Muscle layer of duodenum (tissue), 2 donors: ENCODE results near the gene GFAP.

Source experiments
- H3K27ac ChIP-seq: one replicate; pipeline ENCODE4 v1.7.0; 2013; ENCODE audit warnings: mild to moderate bottlenecking, low read length
- H3K27me3 ChIP-seq: one replicate; pipeline ENCODE4 v1.7.0; 2013; ENCODE audit warnings: low read depth, mild to moderate bottlenecking, control low read depth, low read length
- H3K36me3 ChIP-seq, 2 donors: one replicate each; pipeline ENCODE4 v1.7.0; 2013; ENCODE audit warnings: low read length in 2 of 2, control low read depth in 1 of 2, mild to moderate bottlenecking in 1 of 2; ENCODE audit not compliant: insufficient read depth in 2 of 2, control insufficient read depth in 1 of 2
- H3K4me1 ChIP-seq, 2 donors: one replicate each; pipeline ENCODE4 v1.7.0; 2013; ENCODE audit warnings: low read length in 2 of 2, mild to moderate bottlenecking in 2 of 2, control low read depth in 1 of 2, moderate library complexity in 1 of 2; ENCODE audit not compliant: insufficient read depth in 2 of 2, control insufficient read depth in 1 of 2
- H3K4me3 ChIP-seq, 2 donors: one replicate each; pipeline ENCODE4 v1.7.0; 2013; ENCODE audit warnings: low read length in 2 of 2, low read depth in 1 of 2, mild to moderate bottlenecking in 1 of 2
- H3K9me3 ChIP-seq, 2 donors: one replicate each; pipeline ENCODE4 v1.7.0; 2013; ENCODE audit warnings: low read length in 2 of 2, control low read depth in 1 of 2, mild to moderate bottlenecking in 1 of 2; ENCODE audit not compliant: control insufficient read depth in 1 of 2
- donor health status: healthy.

The GFAP gene

DNA sequence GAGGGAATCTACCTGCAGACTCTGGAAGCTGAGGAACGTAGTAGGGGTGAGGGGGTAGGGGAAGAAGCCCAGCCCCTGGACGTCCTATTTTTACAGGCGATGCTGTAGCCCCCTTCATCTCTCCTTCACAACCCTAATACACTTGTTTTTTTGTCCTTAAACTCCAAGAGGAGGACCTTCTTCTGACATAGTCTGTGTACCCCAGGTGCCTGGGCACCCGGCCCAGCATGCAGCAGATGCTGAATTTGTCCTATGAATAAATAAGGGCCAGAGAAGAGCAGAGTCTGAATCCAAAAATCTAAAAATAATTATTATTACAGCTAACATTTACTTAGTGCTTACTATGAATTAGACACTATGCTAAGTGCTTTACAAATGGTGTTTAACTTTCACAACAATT is 27.2 kb upstream of the GFAP start:
- Histone ChIP-seq H3K27ac (no peak overlapping the region), H3K4me1 (peaks cover 0 to 5% of the 10 kb centered on the region in 2 donors)

DNA sequence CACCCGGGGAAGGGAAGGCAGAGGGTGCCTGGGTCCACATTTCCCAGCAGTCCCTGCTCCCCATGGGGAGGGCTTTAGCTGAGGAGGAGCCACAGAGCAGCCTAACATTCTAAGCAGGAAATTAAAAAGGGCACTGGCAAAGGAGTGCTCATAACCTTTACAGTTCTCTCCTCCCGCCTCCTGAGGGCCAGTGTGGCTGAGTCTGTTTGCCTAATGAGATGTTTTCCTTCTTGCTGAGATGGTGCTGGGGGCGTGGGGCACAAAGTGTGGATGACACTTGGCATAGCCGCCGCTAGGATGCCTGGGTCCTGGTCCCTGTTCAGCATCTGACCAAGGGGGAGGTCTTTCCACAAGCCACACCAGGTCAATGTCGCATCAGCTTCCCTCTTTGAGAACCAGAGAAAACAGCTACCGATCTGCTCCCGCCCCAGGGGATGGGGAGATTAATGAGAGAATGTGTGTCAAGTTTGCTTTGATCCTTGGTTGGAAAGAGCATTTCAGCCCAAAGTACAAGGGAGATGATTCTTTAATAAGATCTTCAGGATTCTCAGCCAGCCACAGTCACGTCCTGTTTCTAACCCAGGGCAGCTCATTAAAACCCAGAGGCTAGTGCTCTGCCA is 26.5 kb upstream of the GFAP start:
- H3K27me3 ChIP-seq, result no peaks in the 10 kb centered on the region
- H3K9me3 ChIP-seq, result no peaks in the 10 kb centered on the region
- H3K4me1 ChIP-seq, result no peaks in the 10 kb centered on the region
- no peak overlapping the region for H3K27ac ChIP-seq
- H3K4me3 ChIP-seq, result no peak overlapping the region
- H3K36me3 ChIP-seq, result no peaks in the 10 kb centered on the region

More for the DNA sequence above, 27.2 kb upstream of the GFAP start:
- no peaks in the 10 kb centered on the region for H3K36me3 ChIP-seq
- no peaks in the 10 kb centered on the region for H3K27me3 ChIP-seq
- H3K4me3 ChIP-seq, result no peak overlapping the region
- no peaks in the 10 kb centered on the region for H3K9me3 ChIP-seq

DNA sequence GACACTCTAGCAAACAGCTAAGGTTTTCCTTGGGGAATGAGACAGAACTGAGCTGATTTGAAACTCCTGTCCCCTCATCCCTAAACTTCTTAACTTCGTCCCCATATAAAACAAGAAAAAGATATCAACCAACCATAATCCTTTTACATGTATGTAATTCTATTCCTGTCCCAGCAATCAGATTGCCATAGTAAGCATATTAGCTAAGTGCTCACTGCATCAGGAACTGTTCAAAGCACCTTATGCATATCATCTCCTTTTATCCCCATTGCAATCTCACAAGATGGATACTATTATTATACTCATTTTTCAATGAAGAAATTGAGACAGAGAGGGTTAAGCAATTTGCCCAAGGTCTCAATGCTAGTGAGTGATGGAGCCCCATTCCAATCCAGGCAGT is 25.5 kb upstream of the GFAP start:
- Histone ChIP-seq H3K4me1 (no peaks in the 10 kb centered on the region), H3K36me3 (no peaks in the 10 kb centered on the region)

DNA sequence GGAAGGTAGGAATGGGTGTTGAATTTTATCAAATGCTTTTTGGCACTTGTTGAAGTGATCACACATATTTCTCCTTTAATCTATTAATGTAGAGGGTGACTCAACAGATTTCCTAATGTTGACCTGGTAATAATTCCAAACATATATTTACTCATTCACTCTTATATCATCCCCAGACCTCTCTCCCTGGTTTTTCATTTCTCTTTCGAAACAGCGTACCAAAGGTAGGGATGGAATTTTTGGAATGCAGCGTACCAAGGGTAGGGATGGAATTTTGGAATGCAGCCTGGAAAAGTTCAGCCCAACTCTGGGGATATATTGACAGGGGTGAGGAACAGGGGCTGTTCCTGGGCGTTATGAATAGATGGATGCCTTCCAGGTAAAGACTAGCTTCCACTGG is 25.0 kb upstream of the GFAP start:
- Histone ChIP-seq H3K9me3 (no peaks in the 10 kb centered on the region), H3K27me3 (no peaks in the 10 kb centered on the region), H3K4me3 (no peak overlapping the region), H3K36me3 (no peaks in the 10 kb centered on the region), H3K27ac (no peak overlapping the region), H3K4me1 (no peaks in the 10 kb centered on the region)

More for the DNA sequence above, 25.5 kb upstream of the GFAP start:
- no peaks in the 10 kb centered on the region for H3K9me3 ChIP-seq
- H3K27me3 ChIP-seq, result no peaks in the 10 kb centered on the region
- no peak overlapping the region for H3K27ac ChIP-seq
- no peak overlapping the region for H3K4me3 ChIP-seq

DNA sequence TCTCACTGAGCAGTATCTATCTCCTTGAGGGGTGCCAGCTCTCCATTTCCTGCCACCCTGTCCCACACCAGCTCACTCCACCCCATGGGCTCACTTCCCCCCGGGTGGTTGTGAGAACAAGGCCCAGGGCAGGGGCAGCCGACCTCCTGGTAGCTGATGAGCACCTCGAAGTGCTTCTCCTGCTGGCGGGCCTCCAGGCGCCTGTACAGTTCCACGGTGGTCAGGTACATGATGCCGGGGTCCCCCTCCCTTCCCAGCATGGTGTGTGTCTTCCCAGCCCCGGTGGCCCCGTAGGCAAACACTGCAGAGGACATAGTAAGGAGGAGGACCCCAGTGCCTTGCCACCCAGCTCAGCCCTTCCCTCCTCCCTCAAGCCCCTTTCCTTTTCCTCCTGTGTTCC is 19.8 kb upstream of the GFAP start:
- H3K4me3 ChIP-seq, result no peak overlapping the region
- no peak overlapping the region for H3K27ac ChIP-seq
- H3K4me1 ChIP-seq, result no peaks in the 10 kb centered on the region
- H3K27me3 ChIP-seq, result no peaks in the 10 kb centered on the region
- no peaks in the 10 kb centered on the region for H3K9me3 ChIP-seq
- H3K36me3 ChIP-seq, result no peaks in the 10 kb centered on the region

DNA sequence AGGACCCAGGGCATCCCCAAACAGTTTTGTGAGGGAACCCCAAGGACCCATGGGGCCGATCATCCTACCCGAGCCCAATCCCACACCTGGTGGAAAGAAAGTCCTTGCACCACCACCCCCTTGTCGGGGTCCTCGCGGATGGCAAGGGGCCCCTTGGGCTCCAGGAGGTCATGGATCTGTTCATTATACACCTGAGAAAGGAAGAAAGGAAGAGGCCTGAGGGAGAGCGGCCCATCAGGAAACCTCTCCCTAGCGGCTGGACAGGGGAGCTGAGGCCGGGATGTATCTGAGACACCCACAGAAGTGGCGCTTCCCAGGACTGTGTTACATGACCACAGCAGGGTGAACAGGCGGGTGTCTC is 19.4 kb upstream of the GFAP start:
- Histone ChIP-seq H3K36me3 (no peaks in the 10 kb centered on the region), H3K27me3 (no peaks in the 10 kb centered on the region), H3K9me3 (no peaks in the 10 kb centered on the region), H3K4me3 (no peak overlapping the region), H3K27ac (no peak overlapping the region), H3K4me1 (no peaks in the 10 kb centered on the region)

DNA sequence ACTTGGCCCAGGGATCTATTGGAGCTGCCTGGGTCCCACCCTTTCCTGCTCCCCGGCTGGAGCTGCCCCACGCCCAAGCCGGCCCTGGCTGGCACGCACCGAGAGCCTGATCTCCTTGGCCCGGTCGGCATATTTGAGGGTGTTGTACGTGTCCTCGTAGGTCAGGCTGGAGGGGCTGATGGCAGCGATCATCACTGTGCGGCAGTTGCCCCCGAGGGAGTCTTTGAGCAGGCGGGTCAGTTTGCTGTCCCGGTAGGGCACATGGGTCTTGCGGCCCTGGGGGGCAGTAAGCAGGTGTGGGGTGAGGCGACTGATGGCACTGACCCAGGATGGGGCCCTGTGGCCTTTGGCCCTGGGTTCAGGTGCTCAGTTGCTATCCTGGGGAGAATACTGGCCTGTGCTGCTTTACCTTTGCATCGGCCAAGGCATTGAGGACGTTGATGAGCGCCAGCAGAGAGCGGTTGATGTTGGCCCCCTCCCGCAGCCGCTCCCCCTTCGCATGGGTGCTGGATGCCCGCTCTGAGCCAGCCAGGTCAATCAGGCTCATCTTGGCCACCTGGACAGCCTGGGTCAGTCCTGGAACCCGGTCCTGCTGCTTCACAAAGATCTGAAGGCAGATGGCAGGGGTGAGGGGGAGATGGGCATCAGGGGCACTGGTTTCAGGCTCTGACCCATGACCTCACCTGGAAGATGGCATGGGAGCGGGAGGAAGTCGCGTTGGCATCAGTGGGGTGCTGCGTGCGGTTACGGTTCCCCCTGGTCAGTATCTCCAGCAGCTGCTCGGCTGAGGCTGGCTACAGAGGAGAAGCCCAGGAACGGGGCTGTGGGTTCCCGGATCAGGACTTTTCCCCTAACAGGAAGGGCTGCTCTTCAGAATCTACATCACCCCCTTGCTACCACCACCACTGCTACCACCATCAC is 18.8 kb upstream of the GFAP start:
- no peaks in the 10 kb centered on the region for H3K27me3 ChIP-seq
- no peaks in the 10 kb centered on the region for H3K36me3 ChIP-seq
- no peaks in the 10 kb centered on the region for H3K4me1 ChIP-seq
- no peak overlapping the region for H3K4me3 ChIP-seq
- no peaks in the 10 kb centered on the region for H3K9me3 ChIP-seq
- H3K27ac ChIP-seq, result no peak overlapping the region

DNA sequence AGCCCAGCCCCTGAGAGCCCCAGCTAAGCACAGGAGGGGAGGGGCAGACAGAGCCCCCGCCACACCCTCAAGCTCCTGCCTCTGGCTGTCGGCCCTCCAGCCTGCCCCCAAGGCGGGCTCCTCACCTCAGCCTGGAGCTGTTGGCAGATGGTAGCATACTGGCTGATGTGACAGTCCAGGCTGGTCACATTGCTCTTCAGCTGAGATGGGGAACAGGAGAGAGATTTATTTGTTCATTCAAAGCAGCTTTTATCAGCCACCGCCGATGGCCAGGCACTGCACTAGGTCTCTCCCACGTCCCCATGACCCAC is 17.4 kb upstream of the GFAP start:
- no peak overlapping the region for H3K27ac ChIP-seq
- no peaks in the 10 kb centered on the region for H3K4me1 ChIP-seq
- H3K27me3 ChIP-seq, result no peaks in the 10 kb centered on the region
- no peaks in the 10 kb centered on the region for H3K36me3 ChIP-seq
- H3K4me3 ChIP-seq, result no peak overlapping the region
- H3K9me3 ChIP-seq, result no peaks in the 10 kb centered on the region

DNA sequence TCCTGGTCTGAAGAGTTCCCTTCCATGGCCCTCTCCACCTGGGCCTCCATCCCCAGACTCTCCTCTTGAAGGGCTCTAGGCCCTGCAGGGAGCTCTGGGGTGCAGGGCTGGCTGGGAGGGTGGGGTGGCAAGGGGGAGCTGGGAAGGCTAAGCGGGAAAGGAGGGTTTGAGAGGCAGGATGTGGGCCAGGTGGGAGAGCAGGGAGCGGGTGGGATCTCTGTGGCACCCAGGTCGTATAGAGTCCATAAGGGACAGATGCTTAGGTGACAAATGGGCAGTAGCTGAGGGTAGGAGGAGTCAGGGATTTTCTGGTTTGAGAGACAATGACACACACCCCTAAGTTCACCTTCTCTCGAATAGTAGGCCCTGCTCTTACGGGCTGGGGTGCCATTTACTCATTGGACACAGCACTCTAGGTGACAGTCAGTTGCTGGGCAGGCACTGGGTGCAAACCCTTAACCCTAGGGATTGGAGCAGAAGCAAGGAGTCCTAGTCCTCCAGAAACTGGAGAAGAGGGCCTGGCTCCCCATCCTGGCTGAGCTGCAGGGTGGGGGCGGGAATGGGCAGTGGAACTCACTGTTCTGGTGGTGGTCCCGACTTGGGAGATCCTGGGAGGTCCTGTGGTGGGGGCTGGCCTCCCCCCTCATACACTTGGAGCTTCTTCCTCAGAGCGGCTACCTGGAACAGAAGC is 16.9 kb upstream of the GFAP start:
- Histone ChIP-seq H3K27ac (no peak overlapping the region), H3K36me3 (no peaks in the 10 kb centered on the region), H3K4me1 (no peaks in the 10 kb centered on the region), H3K4me3 (no peak overlapping the region), H3K27me3 (no peaks in the 10 kb centered on the region), H3K9me3 (no peaks in the 10 kb centered on the region)

DNA sequence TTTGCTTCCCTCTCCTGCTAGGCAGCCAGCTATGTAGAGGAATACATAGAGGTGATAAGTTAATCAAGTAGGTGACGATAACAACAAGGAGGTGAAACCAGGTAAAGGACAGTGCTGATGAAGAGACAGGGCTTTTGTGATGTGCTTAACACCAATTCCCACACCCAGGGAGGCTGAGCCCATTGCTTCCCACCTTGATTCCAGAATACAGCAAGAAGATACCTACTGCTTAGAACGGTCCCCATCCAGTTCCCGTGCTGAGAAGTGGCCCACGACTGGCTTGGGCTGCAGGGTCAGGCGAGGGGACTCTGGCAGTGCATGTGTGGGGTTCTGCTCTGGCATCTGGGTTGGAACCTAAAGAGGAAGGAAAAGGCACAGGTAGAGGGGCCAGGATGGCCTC is 16.1 kb upstream of the GFAP start:
- Histone ChIP-seq H3K27me3 (no peaks in the 10 kb centered on the region), H3K27ac (no peak overlapping the region), H3K9me3 (no peaks in the 10 kb centered on the region), H3K4me1 (no peaks in the 10 kb centered on the region), H3K36me3 (no peaks in the 10 kb centered on the region), H3K4me3 (no peak overlapping the region)

DNA sequence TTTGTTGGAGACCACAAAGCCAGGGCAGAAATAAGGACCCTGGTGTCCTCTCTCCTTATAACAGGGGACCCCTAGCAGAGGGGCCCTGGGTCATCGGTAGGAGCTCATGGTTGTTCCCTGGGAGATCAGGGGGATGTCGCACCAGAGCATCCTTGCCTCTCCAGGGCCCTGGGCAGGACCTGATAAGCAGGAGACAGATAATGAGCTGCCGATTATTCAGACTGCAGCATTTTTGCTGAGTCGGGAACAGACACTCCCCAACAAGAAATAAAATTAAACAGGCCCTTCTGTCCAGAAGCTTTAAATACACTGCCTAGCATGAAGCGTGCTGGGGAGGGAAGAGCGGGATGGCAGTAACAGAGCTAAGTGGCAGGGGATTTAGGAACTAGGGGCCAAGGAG is 15.4 kb upstream of the GFAP start:
- no peaks in the 10 kb centered on the region for H3K36me3 ChIP-seq
- H3K4me3 ChIP-seq, result no peak overlapping the region
- no peak overlapping the region for H3K27ac ChIP-seq
- no peaks in the 10 kb centered on the region for H3K9me3 ChIP-seq
- H3K27me3 ChIP-seq, result no peaks in the 10 kb centered on the region
- no peaks in the 10 kb centered on the region for H3K4me1 ChIP-seq
